T-helper 1 cell (primary cell): ENCODE measurements around the gene FAM78A.
"Not testable (repeated sequence)": the region's sequence is repeated elsewhere in the genome, so short reads cannot be mapped to it uniquely, and the experiment has no call there.

ENCODE experiments used
- DNase-seq, 5 donors: peaks; one replicate each; pipeline ENCODE4 v3.0.0-alpha.2; 2012 to 2020

FAM78A gene

DNA sequence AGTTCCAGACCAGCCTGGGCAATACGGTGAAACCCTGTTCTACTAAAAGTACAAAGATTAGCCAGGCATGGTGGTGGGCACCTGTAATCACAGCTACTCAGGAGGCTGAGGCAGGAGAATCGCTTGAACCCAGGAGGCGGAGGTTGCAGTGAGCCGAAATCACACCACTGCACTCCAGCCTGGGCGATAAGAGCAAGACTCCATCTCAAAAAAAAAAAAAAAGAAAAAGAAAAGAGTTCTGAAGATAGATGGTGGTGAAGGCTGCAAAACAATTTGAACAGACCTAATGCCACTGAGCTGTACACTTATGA, 13.3 kb downstream of the FAM78A start:
- not testable (repeated sequence) for DNase-seq

DNA sequence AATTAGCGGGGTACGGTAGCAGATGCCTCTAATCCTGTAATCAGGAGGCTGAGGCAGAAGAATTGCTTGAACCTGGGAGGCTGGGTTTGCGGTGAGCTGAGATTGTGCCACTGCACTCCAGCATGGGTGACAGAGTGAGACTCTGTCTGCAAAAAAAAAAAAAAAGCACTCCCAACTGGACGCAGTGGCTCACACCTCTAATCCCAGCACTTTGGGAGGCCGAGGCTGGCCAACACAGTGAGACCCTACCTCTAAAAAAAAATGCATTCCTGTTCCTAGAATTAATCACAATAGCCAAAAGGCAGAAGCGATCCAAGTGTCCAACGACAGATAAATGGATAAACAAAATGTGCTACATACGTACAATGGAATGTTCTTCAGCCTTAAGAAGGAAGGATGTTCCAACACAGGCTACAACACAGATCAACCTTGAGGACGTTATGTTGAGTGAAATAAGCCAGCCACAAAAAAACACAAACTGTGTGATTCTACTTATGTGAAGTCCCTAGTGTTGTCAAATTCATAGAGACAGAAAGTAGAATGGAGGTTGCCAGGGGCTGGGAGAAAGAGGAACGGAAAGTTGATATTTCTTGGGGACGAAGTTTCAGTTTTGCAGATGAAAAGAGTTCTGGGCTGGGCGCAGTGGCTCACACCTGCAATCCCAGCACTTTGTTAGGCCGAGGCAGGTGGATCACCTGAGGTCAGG, 13.8 kb downstream of the FAM78A start:
- DNase-seq = no peak

GRCh38 chr9:131260751-131261452, 15.4 kb downstream of the FAM78A start:
- DNase-seq = no peak

DNA sequence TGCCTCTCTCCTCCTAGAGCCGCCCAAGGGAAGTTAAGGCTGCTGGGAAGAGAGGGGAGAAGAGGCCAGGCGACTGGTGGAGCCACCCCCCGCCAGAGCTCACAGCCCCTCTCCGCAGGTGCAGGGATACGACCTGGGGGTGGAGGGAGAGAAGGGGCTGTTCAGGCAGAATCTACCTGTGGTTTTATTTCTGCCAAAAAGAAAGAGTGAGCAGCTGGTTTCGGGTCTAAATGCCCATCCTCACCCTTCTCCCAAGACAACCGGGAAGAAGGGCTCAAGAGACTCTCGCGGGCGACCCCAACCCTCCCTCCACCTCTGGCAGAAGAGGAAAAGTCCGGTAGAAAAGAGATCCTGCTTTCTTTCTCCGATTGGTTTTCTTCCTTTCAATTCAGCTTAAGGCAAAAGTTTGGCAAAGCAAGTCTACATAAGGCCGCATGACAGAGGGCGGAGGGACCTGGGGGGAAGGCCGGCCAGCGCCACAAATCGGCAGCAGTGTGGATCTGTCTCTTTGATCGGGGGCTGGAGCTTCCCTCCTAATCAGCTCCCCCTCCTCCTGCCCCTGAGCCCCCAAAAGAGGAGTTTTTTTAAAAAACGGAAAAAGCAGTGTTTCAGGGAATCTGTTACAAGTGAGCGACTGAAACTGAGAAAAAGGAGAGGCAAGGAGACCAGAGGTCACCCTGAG, 16.3 kb downstream of the FAM78A start:
- no peak for DNase-seq

DNA sequence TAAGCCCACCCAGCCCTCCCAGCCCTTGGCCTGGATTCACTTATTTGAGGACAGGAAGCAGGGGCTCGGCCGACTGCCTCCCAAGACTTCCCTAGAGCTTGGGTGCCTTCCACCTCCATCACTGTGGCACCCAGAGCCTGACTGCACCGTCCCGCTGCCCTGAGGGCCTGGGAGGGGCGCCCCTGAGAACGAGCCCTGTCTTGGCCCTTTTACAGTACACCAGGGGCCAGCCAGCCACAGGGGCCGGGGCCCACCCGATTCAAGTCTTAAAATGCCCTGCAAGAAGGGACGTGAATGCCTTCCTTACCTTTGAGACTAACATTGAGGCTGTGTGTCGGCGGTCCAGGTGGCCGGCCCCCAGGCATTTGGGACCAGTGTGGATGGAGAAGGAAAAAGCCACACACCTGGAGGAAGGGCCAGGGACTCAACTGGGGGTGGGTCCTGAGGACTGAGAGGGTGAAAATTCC, 16.8 kb downstream of the FAM78A start:
- no peak for DNase-seq

GRCh38 chr9:131258698-131259431, 17.4 kb downstream of the FAM78A start:
- no peak for DNase-seq

DNA sequence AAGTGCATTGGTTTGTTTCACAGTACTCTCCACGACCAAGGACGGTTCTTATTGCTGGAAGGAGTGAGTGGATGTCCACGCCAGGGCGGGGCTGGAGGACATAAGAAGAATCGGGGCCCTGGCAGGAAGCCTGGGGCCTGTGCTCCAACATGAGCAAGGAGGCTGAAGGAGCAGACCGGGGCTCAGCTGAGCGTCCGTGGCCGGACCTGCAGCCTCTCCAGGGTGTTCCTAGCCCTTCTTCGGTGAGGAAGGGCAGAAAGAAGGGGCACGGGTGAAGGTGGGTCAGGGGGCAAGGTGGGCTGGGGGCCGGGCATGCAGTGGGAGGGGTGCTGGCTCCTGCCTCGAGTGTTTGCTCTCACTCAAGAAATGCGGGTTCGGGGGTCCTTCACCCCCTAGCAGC, 18.1 kb downstream of the FAM78A start:
- DNase-seq = no peak

GRCh38 chr9:131257266-131258025, 18.9 kb downstream of the FAM78A start:
- DNase-seq = no peak

GRCh38 chr9:131255676-131256197, 20.6 kb downstream of the FAM78A start:
- DNase-seq = no peak

DNA sequence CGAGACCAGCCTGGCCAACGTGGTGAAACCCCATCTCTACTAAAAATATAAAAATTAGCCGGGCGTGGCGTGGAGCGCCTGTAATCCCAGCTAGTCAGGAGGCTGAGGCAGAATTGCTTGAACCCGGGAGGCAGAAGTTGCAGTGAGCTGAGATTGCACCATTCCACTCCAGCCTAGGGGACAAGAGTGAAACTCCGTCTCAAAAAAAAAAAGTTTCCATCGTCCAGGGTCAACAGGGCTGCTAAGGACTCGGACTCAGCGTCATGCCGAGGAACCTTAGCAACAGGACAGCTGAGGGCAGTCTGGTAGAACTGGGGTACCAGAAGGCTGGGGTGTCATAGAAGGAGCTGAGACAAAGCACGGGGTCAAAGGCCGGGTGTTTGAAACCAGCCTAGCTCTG, 21.7 kb downstream of the FAM78A start:
- no peak for DNase-seq

- DNase-seq = no peak
Observed at GRCh38 chr9:131253891-131254491, 22.3 kb downstream of the FAM78A start.

GRCh38 chr9:131252120-131252519, 24.2 kb downstream of the FAM78A start:
- DNase-seq = no peak

GRCh38 chr9:131246618-131247017, 29.7 kb downstream of the FAM78A start:
- no peak for DNase-seq

GRCh38 chr9:131244331-131244730, 32.0 kb downstream of the FAM78A start:
- DNase-seq = not testable (repeated sequence)

GRCh38 chr9:131240047-131240921, 36.0 kb downstream of the FAM78A start:
- no peak for DNase-seq

GRCh38 chr9:131239161-131239975, 36.9 kb downstream of the FAM78A start:
- DNase-seq = no peak

GRCh38 chr9:131238402-131239021, 37.8 kb downstream of the FAM78A start:
- no peak for DNase-seq

GRCh38 chr9:131237931-131238401, 38.3 kb downstream of the FAM78A start:
- peak; percentile 51 to 93 (median 69) for DNase-seq

DNA sequence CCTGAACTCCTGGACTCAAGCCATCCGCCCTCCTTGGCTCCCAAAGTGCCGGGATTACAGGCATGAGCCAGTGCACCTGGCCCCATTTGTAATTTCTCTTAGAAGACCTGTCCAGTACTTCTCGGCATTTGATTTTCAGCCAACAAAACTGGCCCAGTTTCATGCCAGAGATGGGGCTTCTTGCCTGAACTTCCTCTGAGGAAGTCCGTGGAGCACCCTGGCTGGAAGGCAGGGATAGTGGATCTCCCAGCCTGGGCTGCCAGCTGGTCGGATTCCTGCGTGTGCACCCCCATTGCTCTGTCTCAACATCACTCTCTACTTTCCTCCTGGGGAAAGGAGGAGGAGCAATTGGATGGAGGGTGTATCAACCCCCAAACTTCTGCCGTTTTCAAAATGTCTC, 39.0 kb downstream of the FAM78A start:
- DNase-seq = no peak
